GM23338 (cell line): ENCODE data around the gene ORM1. TPM values are rescaled to one million over a fixed set of nuclear protein-coding genes. Genes with fewer than 3 reads are reported as not detected.

Source experiments
- ATAC-seq: fragments of 200-7000 bp; cut with Tn5 transposase; 3 replicates; pipeline ENCODE4 v1.9.1; 2020
- DNase-seq: peaks from one replicate; pipeline ENCODE4 v3.0.0-alpha.2; 2015; ENCODE audit warnings: low spot score
- H2AFZ ChIP-seq: fragments of 200-600 bp; sonication (generic); 2 replicates; pipeline ENCODE4 v1.8.0; 2016; ENCODE audit warnings: antibody characterized with exemption, mild to moderate bottlenecking, moderate library complexity
- H3F3A ChIP-seq: fragments of 200-600 bp; sonication (generic); replicated peaks from 2 replicates; pipeline ENCODE4 v1.8.0; 2017; ENCODE audit warnings: antibody characterized with exemption, mixed run types, low read depth
- H3K27ac ChIP-seq: fragments of 200-600 bp; sonication (generic); 2 replicates; pipeline ENCODE4 v1.6.1; 2016; ENCODE audit warnings: low read depth
- H3K27me3 ChIP-seq: fragments of 200-600 bp; sonication (generic); 2 replicates; pipeline ENCODE4 v1.8.0; 2016; ENCODE audit warnings: mild to moderate bottlenecking, mixed run types, moderate library complexity; ENCODE audit not compliant: insufficient read depth
- H3K36me3 ChIP-seq: fragments of 200-600 bp; sonication (generic); 2 replicates; pipeline ENCODE4 v1.8.0; 2016; ENCODE audit warnings: mild to moderate bottlenecking; ENCODE audit not compliant: insufficient read depth
- H3K4me1 ChIP-seq: fragments of 200-600 bp; sonication (generic); 2 replicates; pipeline ENCODE4 v1.8.0; 2016; ENCODE audit warnings: mild to moderate bottlenecking, moderate library complexity; ENCODE audit not compliant: insufficient read depth
- H3K4me2 ChIP-seq: fragments of 200-600 bp; sonication (generic); 2 replicates; pipeline ENCODE4 v1.7.1; 2017; ENCODE audit warnings: mixed run types
- H3K4me3 ChIP-seq: fragments of 200-600 bp; sonication (generic); 2 replicates; pipeline ENCODE4 v1.6.1; 2016; ENCODE audit warnings: mixed run types
- H3K79me2 ChIP-seq: fragments of 200-600 bp; sonication (generic); replicated peaks from 2 replicates; pipeline ENCODE4 v1.8.0; 2017; ENCODE audit warnings: mild to moderate bottlenecking; ENCODE audit not compliant: insufficient read depth
- H3K9me2 ChIP-seq: fragments of 200-600 bp; sonication (generic); 2 replicates; pipeline ENCODE4 v1.8.0; 2017; ENCODE audit not compliant: insufficient read depth
- H4K20me1 ChIP-seq: fragments of 200-600 bp; sonication (generic); replicated peaks from 2 replicates; pipeline ENCODE4 v1.8.0; 2017; ENCODE audit warnings: mild to moderate bottlenecking; ENCODE audit not compliant: insufficient read depth
- H3K27ac Mint-ChIP-seq: 2 replicates; pipeline ENCODE4 v1.8.0; 2020; ENCODE audit warnings: inconsistent platforms, mild to moderate bottlenecking, moderate library complexity, mixed read lengths
- H3K27me3 Mint-ChIP-seq: 3 replicates; pipeline ENCODE4 v1.8.0; 2022; ENCODE audit warnings: low read depth, mild to moderate bottlenecking, moderate library complexity, mixed read lengths, inconsistent platforms; ENCODE audit not compliant: insufficient read depth, poor library complexity
- H3K36me3 Mint-ChIP-seq: 3 replicates; pipeline ENCODE4 v1.8.0; 2021; ENCODE audit warnings: low read depth, mild to moderate bottlenecking, inconsistent platforms, moderate library complexity, mixed read lengths
- H3K4me1 Mint-ChIP-seq: 3 replicates; pipeline ENCODE4 v1.8.0; 2020; ENCODE audit warnings: mild to moderate bottlenecking, inconsistent platforms, mixed read lengths
- H3K4me3 Mint-ChIP-seq: 3 replicates; pipeline ENCODE4 v1.8.0; 2021; ENCODE audit warnings: moderate library complexity, mild to moderate bottlenecking, inconsistent platforms, mixed read lengths
- H3K9me3 Mint-ChIP-seq: 3 replicates; pipeline ENCODE4 v1.8.0; 2020; ENCODE audit warnings: moderate library complexity, mild to moderate bottlenecking, inconsistent platforms, mixed read lengths
- CREB1 ChIP-seq: fragments of 250-450 bp; sonication (Bioruptor Pico); IDR thresholded peaks from 2 replicates; pipeline ENCODE4 v1.5.0; 2020; ENCODE audit warnings: low read depth, mild to moderate bottlenecking, moderate library complexity
- CTCF ChIP-seq, 2 experiments: fragments of 200-600 bp in 1 of 2; sonication (generic) in 1 of 2; conservative IDR thresholded peaks; 2 replicates each; pipeline versions ENCODE4 v1.5.1 to v1.6.1; 2016 to 2017; ENCODE audit warnings: antibody characterized with exemption in 2 of 2, low read depth in 2 of 2, mild to moderate bottlenecking in 2 of 2, moderate library complexity in 1 of 2
- ETS1 ChIP-seq: IDR thresholded peaks from 2 replicates; pipeline ENCODE4 v1.6.1; 2016; ENCODE audit warnings: antibody characterized with exemption
- EZH2phosphoT487 ChIP-seq: fragments of 200-600 bp; sonication (generic); IDR thresholded peaks from one replicate; pipeline ENCODE4 v1.8.1; 2018; ENCODE audit warnings: antibody characterized with exemption; ENCODE audit not compliant: unreplicated experiment
- JUNB ChIP-seq: IDR thresholded peaks from one replicate; pipeline ENCODE4 v1.6.1; 2016; ENCODE audit warnings: antibody characterized with exemption; ENCODE audit not compliant: unreplicated experiment
- NANOG ChIP-seq: IDR thresholded peaks from 2 replicates; pipeline ENCODE4 v1.6.1; 2016; ENCODE audit warnings: antibody characterized with exemption, borderline replicate concordance
- POLR2AphosphoS5 ChIP-seq: IDR thresholded peaks from 2 replicates; pipeline ENCODE4 v1.6.1; 2016; ENCODE audit warnings: antibody characterized with exemption, low read depth
- REST ChIP-seq: IDR thresholded peaks from one replicate; pipeline ENCODE4 v1.6.1; 2018; ENCODE audit warnings: antibody characterized with exemption; ENCODE audit not compliant: unreplicated experiment
- STAT1 ChIP-seq: IDR thresholded peaks from one replicate; pipeline ENCODE4 v1.6.1; 2016; ENCODE audit warnings: antibody characterized with exemption; ENCODE audit not compliant: unreplicated experiment
- ZNF331 ChIP-seq: fragments of 250-450 bp; sonication (Bioruptor Pico); IDR thresholded peaks from 2 replicates; pipeline ENCODE4 v1.5.0; 2020; ENCODE audit warnings: low read depth, mild to moderate bottlenecking, moderate library complexity
- ZNF462 ChIP-seq: fragments of 250-450 bp; sonication (Bioruptor Pico); IDR thresholded peaks from 2 replicates; pipeline ENCODE4 v1.5.0; 2020; ENCODE audit warnings: mild to moderate bottlenecking, moderate library complexity
- polyA plus RNA-seq: library from polyadenylated mRNA; unstranded; fragments of >200 nt; fragmentation: Nextera tagmentation; extraction: Ambion mirVana; gene quantifications from 2 replicates; pipeline ENCODE4 v1.2.1, GENCODE V29; 2016
- total RNA-seq: library from RNA; depleted of rRNA; stranded (reverse); fragments of >200 nt; shearing (Covaris generic); gene quantifications from 2 replicates; pipeline ENCODE4 v1.2.3, GENCODE V29; 2014

Gene ORM1
- total and polyA plus RNA-seq, 2 experiments from 2014 or later, result not detected

GRCh38 chr9:114280636-114281472 lies 42.0 kb upstream of the ORM1 start (continued):
- TF ChIP-seq ZNF462 (CRISPR knock-in tag) (no peak), POLR2AphosphoS5 (no peak), STAT1 (no peak), NANOG (no peak), CREB1 (CRISPR knock-in tag) (no peak), ZNF331 (CRISPR knock-in tag) (no peak), JUNB (no peak), EZH2phosphoT487 (no peak)

GRCh38 chr9:114281473-114282103 lies 41.3 kb upstream of the ORM1 start:
- Histone ChIP-seq H3K4me1 (no peaks in the 10 kb centered on the region), H3K9me2 (no peaks in the 10 kb centered on the region), H3K4me2 (no peak overlapping the region), H3K79me2 (no peaks in the 10 kb centered on the region), H3K4me3 (no peak overlapping the region), H3K27me3 (no peaks in the 10 kb centered on the region), H3K36me3 (no peaks in the 10 kb centered on the region), H3F3A (no peaks in the 10 kb centered on the region), H3K27ac (no peak overlapping the region), H4K20me1 (no peaks in the 10 kb centered on the region; the same call in 1 of the 2 replicates), H2AFZ (no peak overlapping the region)
- Mint-ChIP-seq H3K4me1 (peaks cover 6% of the 10 kb centered on the region; the same call in 2 of the 3 replicates), H3K9me3 (no peaks in the 10 kb centered on the region; the same call in 2 of the 3 replicates), H3K36me3 (peaks cover 3% of the 10 kb centered on the region; the same call in 1 of the 3 replicates), H3K27me3 (peaks cover 1% of the 10 kb centered on the region), H3K27ac (no peak overlapping the region), H3K4me3 (no peak overlapping the region)
- ATAC-seq (no peak), DNase-seq (no peak)
- no peak for TF ChIP-seq REST
- no peak for TF ChIP-seq CTCF (conservative IDR thresholded peaks at IDR 0.05; ENCODE audit: low read depth in 2 of 2)
- no peak for TF ChIP-seq ETS1
- TF ChIP-seq CREB1 (CRISPR knock-in tag), result no peak
- TF ChIP-seq JUNB, result no peak
- TF ChIP-seq ZNF331 (CRISPR knock-in tag), result no peak
